T-helper 1 cell treated with Interleukin-12 subunit alpha and Interleukin-12 subunit beta and Interleukin-4 antibody, amounts not matched to agents 30 μg/mL and 1 μg/mL, for 36 hours (primary cell): Measurements from ENCODE around the gene DCAF6.
"Not testable (repeated sequence)": the region's sequence is repeated elsewhere in the genome, so short reads cannot be mapped to it uniquely, and the experiment has no call there.

Source experiments
- H3K27ac Mint-ChIP-seq: one replicate; pipeline ENCODE4 v1.8.0; 2021; ENCODE audit warnings: mild to moderate bottlenecking, mixed read lengths
- H3K27me3 Mint-ChIP-seq: one replicate; pipeline ENCODE4 v1.8.0; 2021; ENCODE audit warnings: low read depth, mixed read lengths
- H3K36me3 Mint-ChIP-seq: one replicate; pipeline ENCODE4 v1.8.0; 2021; ENCODE audit warnings: low read depth, mixed read lengths
- H3K4me1 Mint-ChIP-seq: one replicate; pipeline ENCODE4 v1.8.0; 2021; ENCODE audit warnings: low read depth, mixed read lengths
- H3K4me3 Mint-ChIP-seq: one replicate; pipeline ENCODE4 v1.8.0; 2021; ENCODE audit warnings: mild to moderate bottlenecking, moderate library complexity, mixed read lengths
- H3K9me3 Mint-ChIP-seq: one replicate; pipeline ENCODE4 v1.8.0; 2021; ENCODE audit warnings: mixed read lengths

Gene DCAF6

DNA sequence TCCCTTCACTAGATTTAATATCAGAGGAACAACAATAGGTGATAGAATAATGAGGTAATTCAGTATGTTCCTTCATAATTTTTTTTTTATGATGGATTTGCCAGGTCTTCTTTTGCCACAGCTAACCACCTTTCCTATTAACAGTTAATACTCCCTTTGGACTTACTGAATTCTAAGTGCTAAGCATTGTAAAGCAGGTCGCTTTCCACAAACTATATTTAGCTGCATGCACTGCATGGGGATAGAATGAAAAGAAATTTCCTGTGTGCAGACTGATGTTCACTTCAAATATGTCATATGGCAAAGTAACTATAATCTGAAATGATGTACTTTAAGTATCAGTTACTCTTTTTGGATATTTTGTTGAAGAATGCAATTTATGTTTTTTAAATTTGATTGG lies 114.4 kb downstream of the DCAF6 start:
- Mint-ChIP-seq H3K27ac (no peak overlapping the region), H3K4me1 (peaks cover 5% of the 10 kb centered on the region), H3K36me3 (peaks cover 4% of the 10 kb centered on the region), H3K4me3 (no peak overlapping the region), H3K27me3 (no peaks in the 10 kb centered on the region), H3K9me3 (no peaks in the 10 kb centered on the region)

DNA sequence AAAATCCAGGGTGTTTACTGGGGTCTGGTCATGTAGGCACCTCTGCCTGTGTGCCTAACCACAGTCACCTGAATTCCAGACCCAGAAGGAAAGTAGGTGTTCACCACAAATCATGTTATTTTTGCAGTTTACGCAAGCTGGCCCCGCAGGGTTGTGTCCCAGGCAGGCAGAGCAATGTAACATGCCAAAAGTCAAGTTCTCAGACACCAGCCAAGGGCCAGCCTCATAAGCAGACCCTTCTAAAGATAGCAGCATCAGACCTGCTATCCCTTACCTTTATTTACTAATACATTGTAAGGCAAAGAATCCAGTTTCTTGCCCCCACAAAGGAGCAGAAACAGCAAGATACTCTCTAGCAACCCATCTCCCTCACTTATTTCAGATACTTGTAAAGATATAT lies 117.2 kb downstream of the DCAF6 start:
- Mint-ChIP-seq H3K4me3 (no peak overlapping the region), H3K4me1 (peaks cover 5% of the 10 kb centered on the region), H3K27me3 (no peaks in the 10 kb centered on the region), H3K27ac (no peak overlapping the region), H3K36me3 (peaks cover 2% of the 10 kb centered on the region), H3K9me3 (no peaks in the 10 kb centered on the region)

DNA sequence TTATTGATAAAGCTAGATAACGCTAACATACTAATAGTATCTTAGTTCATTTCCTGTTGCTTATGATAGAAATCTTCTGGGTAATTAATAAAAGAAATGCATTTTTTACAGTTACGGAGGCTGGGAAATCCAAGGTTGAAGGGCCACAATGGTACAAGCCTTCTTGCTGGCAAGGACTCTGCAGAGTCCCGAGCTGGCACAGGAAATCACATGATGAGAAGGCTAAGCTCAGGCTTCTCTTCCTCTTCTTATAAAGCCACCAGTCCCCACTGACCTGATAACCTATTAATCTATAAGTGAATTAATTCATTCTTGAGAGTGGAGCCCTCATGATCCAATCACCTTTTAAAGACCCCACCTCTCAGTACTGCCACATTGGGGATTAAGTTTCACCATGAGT lies 117.6 kb downstream of the DCAF6 start:
- Mint-ChIP-seq H3K27me3 (no peaks in the 10 kb centered on the region), H3K4me3 (no peak overlapping the region), H3K9me3 (no peaks in the 10 kb centered on the region), H3K27ac (no peak overlapping the region), H3K36me3 (peaks cover 2% of the 10 kb centered on the region), H3K4me1 (peaks cover 5% of the 10 kb centered on the region)

DNA sequence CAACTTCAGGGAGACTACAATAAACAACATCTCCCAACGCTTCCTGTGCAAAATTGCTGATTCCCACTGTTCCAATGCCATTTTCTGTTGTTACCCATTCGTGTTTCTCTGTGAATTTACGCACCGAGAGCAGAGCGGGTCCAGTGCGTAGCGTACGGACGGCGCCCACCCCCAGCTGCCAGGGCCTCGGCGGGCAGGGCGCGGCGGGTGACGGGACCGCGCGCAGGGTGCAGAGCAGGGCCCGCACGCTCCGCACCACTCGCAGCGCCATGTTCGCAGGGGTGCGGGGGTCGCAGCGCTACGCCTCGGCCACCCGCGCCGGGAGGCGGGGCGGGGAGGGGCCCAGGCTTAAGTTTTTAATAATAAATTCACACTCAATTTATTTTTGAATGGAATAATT lies 119.7 kb downstream of the DCAF6 start:
- H3K9me3 Mint-ChIP-seq, H3K36me3 Mint-ChIP-seq, H3K27me3 Mint-ChIP-seq, H3K4me3 Mint-ChIP-seq, H3K27ac Mint-ChIP-seq, H3K4me1 Mint-ChIP-seq: not testable (repeated sequence)

DNA sequence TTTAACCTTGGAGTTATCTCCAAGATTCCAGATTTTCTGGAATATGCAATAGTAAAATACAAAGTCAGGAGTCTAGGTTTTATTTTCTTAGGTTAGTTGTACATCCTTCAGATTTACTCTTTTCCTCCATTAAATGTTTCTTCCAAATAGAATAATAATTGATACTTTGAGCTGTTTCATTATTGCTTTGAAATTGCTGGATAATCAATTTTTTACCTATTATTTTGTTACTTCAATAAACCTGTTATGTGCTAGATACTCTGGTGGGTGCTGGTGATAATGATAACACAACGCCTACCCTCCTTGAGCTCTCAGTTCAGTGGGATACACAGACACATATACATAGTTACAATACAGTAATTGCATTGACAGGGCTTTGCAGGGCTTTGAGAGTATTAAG lies 120.9 kb downstream of the DCAF6 start:
- no peak overlapping the region for H3K4me3 Mint-ChIP-seq
- peaks cover 3% of the 10 kb centered on the region for H3K4me1 Mint-ChIP-seq
- H3K27ac Mint-ChIP-seq, result no peak overlapping the region
- no peaks in the 10 kb centered on the region for H3K27me3 Mint-ChIP-seq
- H3K36me3 Mint-ChIP-seq, result peaks cover 2% of the 10 kb centered on the region
- H3K9me3 Mint-ChIP-seq, result no peaks in the 10 kb centered on the region

DNA sequence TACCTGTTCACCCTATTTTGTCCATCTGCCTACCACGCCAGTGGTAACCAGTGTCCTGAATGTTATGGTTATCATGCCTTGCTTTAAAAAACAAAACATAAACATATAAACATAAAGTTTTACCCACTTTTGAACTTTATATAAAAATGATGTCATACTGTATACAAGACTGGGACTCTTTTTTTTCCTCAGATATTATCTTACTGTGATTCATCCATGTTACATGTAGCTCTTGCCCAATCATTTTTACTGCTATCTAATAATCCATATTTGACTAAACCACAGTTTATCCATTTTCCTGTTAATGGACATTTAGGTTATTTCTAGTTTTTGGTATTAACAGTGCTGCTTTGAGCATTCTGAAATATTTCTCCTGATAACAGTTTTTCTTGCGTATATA lies 121.4 kb downstream of the DCAF6 start:
- no peaks in the 10 kb centered on the region for H3K27me3 Mint-ChIP-seq
- no peak overlapping the region for H3K4me3 Mint-ChIP-seq
- H3K27ac Mint-ChIP-seq, result no peak overlapping the region
- no peaks in the 10 kb centered on the region for H3K9me3 Mint-ChIP-seq
- H3K36me3 Mint-ChIP-seq, result peaks cover 2% of the 10 kb centered on the region
- peaks cover 3% of the 10 kb centered on the region for H3K4me1 Mint-ChIP-seq

DNA sequence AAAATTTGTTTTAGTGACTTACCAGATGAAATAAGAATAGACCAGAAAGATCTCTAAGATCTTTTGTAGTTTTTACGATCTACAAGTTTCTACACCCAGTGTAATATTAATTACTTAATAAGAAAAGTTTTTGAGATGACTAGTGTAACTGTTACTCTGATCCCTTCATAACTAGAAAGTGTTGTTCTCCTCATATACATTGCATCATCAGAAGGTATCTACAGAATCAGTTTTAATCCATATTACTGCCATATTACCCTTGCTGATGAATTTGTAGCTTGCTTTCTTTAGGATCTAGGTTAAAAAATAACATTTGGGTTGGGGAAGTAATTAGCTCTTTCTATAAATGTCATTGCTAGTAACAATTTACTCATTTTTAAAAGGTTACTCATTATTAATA lies 127.7 kb downstream of the DCAF6 start:
- Mint-ChIP-seq H3K27me3 (no peaks in the 10 kb centered on the region), H3K36me3 (peaks cover 19% of the 10 kb centered on the region), H3K9me3 (no peaks in the 10 kb centered on the region), H3K27ac (no peak overlapping the region), H3K4me3 (no peak overlapping the region), H3K4me1 (no peaks in the 10 kb centered on the region)

DNA sequence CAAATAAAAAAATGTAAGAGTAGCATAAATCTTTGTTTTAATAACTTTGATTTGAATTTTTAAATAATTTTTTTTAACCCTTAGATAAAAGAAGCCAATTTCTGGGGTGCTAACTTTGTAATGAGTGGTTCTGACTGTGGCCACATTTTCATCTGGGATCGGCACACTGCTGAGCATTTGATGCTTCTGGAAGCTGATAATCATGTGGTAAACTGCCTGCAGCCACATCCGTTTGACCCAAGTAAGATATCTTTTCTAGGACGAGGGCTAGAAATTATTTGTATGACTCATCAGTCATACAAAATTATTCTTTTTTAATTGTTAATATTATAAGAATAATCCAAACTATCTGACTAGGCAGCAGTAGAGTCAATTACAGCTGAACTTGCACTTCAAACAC lies 129.0 kb downstream of the DCAF6 start:
- peaks cover 23% of the 10 kb centered on the region for H3K36me3 Mint-ChIP-seq
- H3K27me3 Mint-ChIP-seq, result no peaks in the 10 kb centered on the region

DNA sequence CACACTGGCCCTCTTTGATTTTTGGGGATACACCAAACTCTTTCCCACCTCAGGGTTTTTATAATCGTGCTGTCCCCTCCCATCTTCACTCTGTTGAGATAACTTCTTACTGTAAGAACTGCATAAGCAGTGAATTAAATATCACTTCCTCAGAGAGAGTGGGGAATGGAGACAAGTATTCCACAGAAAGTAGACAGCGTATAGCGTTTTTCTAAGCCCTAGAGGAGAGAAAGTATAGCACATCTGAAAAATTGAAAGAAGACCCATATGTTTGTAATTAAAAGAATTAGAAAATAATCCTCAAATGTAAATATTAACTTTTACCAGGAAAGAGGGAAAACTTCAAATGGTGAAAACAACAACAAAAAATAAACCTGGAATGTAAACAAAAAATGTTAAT lies 132.9 kb downstream of the DCAF6 start:
- H3K27ac Mint-ChIP-seq, result no peak overlapping the region
- no peak overlapping the region for H3K4me3 Mint-ChIP-seq
- no peaks in the 10 kb centered on the region for H3K27me3 Mint-ChIP-seq
- no peaks in the 10 kb centered on the region for H3K4me1 Mint-ChIP-seq
- no peaks in the 10 kb centered on the region for H3K9me3 Mint-ChIP-seq
- H3K36me3 Mint-ChIP-seq, result peaks cover 34% of the 10 kb centered on the region

More for the DNA sequence above, 129.0 kb downstream of the DCAF6 start:
- Mint-ChIP-seq H3K4me1 (no peaks in the 10 kb centered on the region), H3K9me3 (no peaks in the 10 kb centered on the region), H3K4me3 (no peak overlapping the region), H3K27ac (no peak overlapping the region)

DNA sequence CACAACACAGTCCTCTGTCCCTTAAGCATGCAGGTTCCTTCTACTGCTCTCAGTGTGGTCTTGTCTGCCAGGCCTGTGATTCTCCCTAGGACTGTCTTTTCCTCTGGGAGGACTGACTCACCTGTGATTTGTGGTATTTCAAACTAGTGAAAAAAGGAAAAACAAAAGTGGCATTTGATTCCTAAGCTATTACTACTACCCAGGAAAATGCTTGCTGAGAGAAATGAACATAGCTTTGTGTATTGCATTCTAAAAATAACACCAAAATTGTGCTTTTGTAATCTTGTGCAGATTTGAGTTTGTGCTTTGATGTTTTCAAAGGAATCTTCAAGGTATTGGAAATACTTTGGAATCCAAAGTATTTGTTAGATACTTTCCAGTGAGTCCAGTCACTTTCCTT lies 143.3 kb downstream of the DCAF6 start:
- no peak overlapping the region for H3K4me3 Mint-ChIP-seq
- no peak overlapping the region for H3K27ac Mint-ChIP-seq
- H3K4me1 Mint-ChIP-seq, result peaks cover 5% of the 10 kb centered on the region
- H3K36me3 Mint-ChIP-seq, result peaks cover 9% of the 10 kb centered on the region
- no peaks in the 10 kb centered on the region for H3K9me3 Mint-ChIP-seq
- no peaks in the 10 kb centered on the region for H3K27me3 Mint-ChIP-seq

DNA sequence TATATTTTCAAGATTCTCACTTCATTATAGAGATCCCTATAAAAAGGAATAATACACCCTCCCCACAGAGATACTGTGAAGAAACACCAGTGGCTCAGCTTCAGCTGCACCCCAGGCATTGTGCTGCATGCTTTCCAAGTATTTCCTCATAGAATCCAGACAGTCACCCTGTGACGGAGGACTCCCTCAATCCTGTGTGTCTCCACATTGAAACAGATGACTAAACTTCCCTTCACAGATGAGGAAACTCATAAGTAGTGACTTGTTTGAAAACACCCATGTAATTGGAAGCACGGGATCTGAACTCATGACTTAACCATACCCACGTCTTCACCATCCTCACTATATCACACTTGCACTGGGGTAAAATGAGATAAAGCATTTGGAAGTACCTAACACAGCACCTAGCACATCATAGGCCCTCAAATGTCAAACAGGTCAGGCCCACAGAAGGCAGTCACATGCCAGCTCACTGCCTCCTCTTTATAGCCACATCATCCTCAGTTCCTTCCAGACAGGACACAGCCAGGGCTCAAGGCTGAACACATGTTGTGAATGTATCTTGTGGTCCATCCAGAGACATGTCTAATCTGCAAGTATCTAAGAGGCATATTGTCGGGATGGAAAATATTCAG lies 145.0 kb downstream of the DCAF6 start:
- Mint-ChIP-seq H3K4me1 (peaks cover 5% of the 10 kb centered on the region), H3K36me3 (peaks cover 5% of the 10 kb centered on the region)

DNA sequence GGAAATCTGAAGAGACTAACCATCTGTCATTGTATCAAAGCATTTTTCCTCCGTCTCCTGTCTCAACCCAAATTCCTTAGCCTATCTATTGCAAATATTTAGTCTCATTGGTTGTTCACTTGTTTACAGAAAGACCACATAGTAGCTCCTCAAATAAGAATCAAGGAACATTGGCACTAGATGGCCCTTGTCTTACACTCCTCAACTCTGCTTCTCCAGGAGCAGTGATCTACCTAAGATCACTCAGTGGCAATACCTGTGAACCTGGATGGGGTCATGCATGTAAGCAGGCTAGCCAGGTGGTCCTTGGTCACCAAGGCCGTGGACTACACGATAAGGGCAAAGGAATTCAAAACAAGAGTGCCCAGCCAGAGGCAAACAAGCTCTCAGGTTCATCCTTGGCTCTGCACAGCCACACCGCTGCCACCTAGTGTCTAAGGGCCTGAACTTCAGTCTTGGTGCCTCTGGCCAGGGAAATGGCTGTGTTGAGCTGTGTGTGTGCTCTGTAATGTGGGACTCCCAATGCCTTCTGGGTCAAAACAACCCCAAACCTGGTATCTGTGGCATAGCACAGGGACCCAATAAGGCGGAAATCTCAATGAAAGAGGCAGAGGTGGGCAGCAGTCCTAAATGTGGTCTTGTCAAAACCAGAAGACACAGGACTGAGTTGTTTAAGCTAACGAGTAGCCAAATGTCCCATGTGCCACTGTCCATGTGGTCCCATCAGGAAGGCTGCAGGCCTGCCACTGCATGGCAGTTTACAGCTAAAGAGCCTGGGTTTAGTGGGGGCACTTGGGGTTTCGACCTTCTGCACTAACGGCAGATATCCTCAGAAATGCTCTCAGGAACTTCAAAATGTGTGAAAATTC lies 145.8 kb downstream of the DCAF6 start:
- Mint-ChIP-seq H3K27ac (no peak overlapping the region), H3K9me3 (no peaks in the 10 kb centered on the region), H3K4me3 (no peak overlapping the region), H3K36me3 (no peaks in the 10 kb centered on the region), H3K4me1 (peaks cover 5% of the 10 kb centered on the region), H3K27me3 (no peaks in the 10 kb centered on the region)

More for the DNA sequence above, 145.0 kb downstream of the DCAF6 start:
- Mint-ChIP-seq H3K27me3 (no peaks in the 10 kb centered on the region), H3K9me3 (no peaks in the 10 kb centered on the region), H3K27ac (no peak overlapping the region), H3K4me3 (no peak overlapping the region)

DNA sequence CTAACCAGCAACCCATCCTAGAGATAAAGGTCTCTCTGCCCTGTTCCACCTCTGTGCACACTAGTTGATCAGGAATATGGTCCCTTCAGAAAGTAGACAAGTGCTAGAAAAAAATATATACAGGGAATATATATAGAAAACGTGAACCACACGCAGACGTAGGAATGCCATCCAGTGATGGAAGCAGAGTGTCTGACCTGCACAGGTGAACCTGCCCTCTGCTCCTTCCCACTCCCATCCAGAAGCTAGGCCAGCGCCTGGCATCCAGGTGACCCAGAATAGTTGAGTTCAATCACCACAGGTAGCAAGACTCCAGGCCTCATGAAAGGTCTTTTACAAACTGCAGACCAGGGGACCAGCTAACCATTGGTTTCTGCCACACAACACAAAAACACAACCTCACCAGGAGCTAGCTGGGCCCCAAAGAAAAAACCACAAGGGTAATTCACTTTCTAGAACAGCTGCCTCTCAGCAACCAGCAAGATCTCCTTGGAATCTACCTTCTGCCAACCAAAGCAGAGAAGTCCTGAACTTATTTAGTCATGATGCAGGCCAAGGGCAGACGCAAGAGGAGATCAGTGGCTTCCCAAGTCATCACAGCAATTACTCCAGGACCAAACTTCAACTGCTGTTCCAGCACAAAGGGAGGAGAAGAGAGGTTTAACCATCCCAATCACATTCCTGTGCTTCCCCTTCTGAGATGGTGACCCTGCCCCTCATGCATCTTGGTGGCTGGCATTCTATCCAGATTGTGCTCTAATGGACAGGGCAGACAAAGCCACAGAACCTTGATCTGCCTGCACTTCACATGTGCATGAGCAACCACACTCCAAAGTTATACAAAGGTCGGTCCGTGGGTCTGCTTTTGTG lies 147.2 kb downstream of the DCAF6 start:
- Mint-ChIP-seq H3K27ac (no peak overlapping the region), H3K36me3 (no peaks in the 10 kb centered on the region), H3K27me3 (no peaks in the 10 kb centered on the region), H3K9me3 (no peaks in the 10 kb centered on the region), H3K4me3 (no peak overlapping the region), H3K4me1 (peaks cover 5% of the 10 kb centered on the region)

DNA sequence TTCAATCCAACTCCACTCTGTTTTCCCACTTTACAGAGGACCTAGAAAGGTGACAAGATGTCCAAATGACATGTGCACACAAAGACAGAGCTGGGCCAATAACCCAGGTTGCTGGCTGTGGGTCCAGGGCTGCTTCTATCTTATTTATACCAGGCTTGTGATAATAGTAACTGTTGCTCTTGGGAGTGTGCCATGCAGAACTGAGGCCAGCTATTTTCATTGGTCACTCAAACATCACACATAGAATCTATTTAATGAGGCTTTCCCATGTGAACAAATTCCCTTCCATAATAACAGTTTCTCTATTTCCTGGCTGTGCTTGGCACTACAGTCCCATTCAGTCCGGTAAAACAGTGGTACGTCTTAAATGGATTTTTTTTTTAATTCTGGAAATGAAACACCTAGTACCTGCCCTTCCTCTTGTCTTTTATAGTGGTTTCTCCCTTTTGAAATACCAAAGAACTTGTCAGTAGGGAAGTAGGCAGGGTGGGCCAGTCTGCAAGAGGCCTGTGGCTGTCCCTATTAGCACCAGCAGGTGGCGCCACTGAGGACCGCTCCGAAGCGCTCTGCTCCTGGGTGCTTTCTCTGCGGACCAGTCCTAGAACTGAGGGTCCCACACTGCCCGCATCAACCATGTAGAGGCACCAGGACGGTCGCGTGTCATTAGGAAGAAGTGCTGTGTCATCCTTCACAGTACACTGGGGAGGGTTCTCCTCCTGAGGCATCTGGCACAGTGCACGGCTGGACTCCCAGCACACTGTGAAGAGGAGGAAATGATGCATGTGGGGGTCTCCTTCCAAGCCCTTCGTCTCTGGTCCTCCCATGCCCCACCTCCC lies 148.1 kb downstream of the DCAF6 start:
- no peak overlapping the region for H3K4me3 Mint-ChIP-seq
- H3K4me1 Mint-ChIP-seq, result peaks cover 5% of the 10 kb centered on the region
- H3K36me3 Mint-ChIP-seq, result no peaks in the 10 kb centered on the region
- H3K9me3 Mint-ChIP-seq, result no peaks in the 10 kb centered on the region
- no peaks in the 10 kb centered on the region for H3K27me3 Mint-ChIP-seq
- H3K27ac Mint-ChIP-seq, result no peak overlapping the region
